Measurements from ENCODE around the gene LPIN1.
"Not testable (repeated sequence)": the region's sequence is repeated elsewhere in the genome, so short reads cannot be mapped to it uniquely, and the experiment has no call there.

The LPIN1 gene

GRCh38 chr2:11795590-11795989 is 49.2 kb downstream of the LPIN1 start:
- DNase-seq = no peak
- in situ Hi-C loops (cut with MboI; ENCODE audit: low pct_unique_long_range_greater_than_20kb, low sequenced_read_pairs) = loop anchor here (25.0 kb wide), 1 partner anchor 108 kb away; no protein-coding TSS in a partner anchor

DNA sequence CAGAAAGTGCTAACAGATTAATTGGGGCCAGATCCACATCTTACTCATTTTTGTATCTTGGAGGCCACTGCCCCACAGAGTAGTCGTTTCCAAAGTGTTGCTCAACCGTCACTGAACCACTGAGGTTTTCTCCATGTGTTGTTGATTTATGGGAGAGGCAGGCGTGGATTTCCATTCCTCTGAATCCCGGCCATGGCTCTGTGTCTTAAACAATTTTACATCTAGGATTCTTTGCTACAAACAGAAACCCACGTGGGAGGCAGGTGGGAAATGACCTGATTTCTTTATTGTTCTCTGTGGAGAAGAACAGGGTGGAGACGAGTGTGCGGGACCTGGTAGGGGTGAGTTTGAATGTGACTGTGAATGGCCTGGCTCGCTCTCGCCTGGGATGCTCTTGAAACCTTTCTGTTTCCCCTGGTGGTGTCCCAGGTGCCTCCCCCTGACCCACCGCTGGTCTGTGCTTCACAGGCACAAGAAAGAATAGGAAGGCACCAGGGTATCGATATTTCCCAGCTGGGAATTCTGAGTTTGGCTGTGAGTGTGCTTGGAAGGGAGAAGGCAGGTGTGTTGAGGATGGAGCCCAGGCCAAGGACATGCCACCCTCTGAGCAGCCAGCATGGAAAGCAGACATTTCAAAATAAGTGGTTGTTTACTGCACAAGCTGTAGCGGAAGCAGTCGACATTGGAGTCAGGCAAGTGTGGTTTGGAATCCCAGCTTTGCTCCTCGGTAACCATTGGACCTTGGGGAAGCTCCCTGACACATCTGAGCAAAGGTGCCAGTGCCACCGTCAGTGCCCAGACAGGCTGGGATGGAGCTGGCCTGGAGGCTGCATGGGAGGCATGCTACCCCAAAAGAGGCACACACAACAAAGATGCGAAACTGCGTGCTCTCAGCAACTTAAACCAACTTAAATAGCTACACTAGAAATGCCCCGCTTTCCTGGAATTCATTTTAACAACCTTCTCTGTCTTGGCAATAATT is 50.0 kb downstream of the LPIN1 start:
- in situ Hi-C loops (cut with MboI; ENCODE audit: low pct_unique_long_range_greater_than_20kb, low sequenced_read_pairs) = loop anchor here (25.0 kb wide), 1 partner anchor 109 kb away; no protein-coding TSS in a partner anchor
- DNase-seq = no peak

- no peak for DNase-seq
- in situ Hi-C loops (cut with MboI; ENCODE audit: low pct_unique_long_range_greater_than_20kb, low sequenced_read_pairs) = loop anchor here (25.0 kb wide), 1 partner anchor 111 kb away; no protein-coding TSS in a partner anchor
Observed at GRCh38 chr2:11797846-11798245, 51.4 kb downstream of the LPIN1 start.

GRCh38 chr2:11798701-11799435 is 52.4 kb downstream of the LPIN1 start:
- in situ Hi-C loops (cut with MboI; ENCODE audit: low pct_unique_long_range_greater_than_20kb, low sequenced_read_pairs) = loop anchor here (25.0 kb wide), 1 partner anchor 112 kb away; no protein-coding TSS in a partner anchor
- no peak for DNase-seq

DNA sequence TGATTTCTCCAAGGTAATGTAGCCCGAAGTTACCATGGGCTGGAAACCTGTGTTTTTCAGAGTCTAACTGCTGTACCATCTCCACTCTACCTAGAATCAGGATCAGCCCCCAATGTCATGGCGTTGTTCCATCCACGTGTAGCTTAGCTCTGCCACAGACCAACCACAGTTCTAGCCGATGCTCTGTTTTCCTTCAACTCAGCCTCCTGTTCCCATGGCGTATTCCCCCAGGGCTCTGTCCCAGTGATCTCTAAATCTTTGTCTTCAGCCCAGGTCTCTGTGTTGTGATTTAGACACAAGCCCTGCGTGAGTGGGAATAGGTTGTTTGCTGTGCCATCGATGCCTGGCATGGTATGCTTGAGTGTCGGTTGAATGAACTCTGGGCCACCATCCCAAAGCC is 53.4 kb downstream of the LPIN1 start:
- DNase-seq = no peak

GRCh38 chr2:11802782-11803191 is 56.4 kb downstream of the LPIN1 start:
- in situ Hi-C loops (cut with MboI; ENCODE audit: low pct_unique_long_range_greater_than_20kb, low sequenced_read_pairs) = no loop called here
- no peak for DNase-seq

More for the DNA sequence above, 53.4 kb downstream of the LPIN1 start:
- in situ Hi-C loops (cut with MboI; ENCODE audit: low pct_unique_long_range_greater_than_20kb, low sequenced_read_pairs) = loop anchor here (25.0 kb wide), 1 partner anchor 113 kb away; no protein-coding TSS in a partner anchor

DNA sequence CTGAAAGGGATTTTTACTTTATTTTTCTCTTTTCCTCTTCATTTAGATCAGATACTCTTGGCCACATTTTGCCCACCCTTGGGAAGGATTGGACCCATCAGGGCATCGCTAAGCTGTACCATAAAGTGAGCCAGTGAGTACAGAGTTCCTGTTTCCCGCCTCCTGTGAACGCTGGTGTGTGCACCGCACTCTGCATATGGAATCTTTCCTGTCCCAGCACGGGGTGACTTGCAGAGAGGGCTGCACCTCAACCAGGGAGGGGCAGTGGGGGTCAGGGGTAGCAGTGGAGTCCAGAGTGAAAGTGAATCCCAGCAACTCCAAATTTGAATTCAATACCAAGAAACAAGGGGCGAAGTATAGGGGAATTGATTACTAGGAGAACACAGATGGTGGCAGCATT is 58.6 kb downstream of the LPIN1 start:
- no peak for DNase-seq
- in situ Hi-C loops (cut with MboI; ENCODE audit: low pct_unique_long_range_greater_than_20kb, low sequenced_read_pairs) = no loop called here

GRCh38 chr2:11805920-11806319 is 59.5 kb downstream of the LPIN1 start:
- in situ Hi-C loops (cut with MboI; ENCODE audit: low pct_unique_long_range_greater_than_20kb, low sequenced_read_pairs) = no loop called here
- no peak for DNase-seq

GRCh38 chr2:11807156-11808015 is 61.0 kb downstream of the LPIN1 start:
- DNase-seq = no peak
- in situ Hi-C loops (cut with MboI; ENCODE audit: low pct_unique_long_range_greater_than_20kb, low sequenced_read_pairs) = no loop called here

DNA sequence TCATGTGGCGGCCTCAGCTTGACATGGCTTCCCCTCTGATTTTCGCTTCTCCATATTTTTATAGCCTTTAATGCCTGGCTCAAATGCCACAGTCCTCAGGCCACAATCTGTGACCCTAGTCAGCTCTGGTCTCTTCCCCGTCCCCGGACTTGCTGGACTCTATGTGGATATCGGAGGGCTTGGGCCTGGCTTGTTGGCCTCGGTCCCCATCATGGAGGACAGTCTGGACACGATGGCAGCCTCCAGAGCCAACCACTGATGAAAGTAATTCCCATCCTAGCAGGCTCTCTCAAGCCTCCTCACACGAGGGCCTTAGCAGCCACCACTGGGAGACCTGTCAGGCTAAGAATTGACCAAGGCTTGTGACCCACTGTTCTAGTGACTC is 61.6 kb downstream of the LPIN1 start:
- DNase-seq = no peak
- in situ Hi-C loops (cut with MboI; ENCODE audit: low pct_unique_long_range_greater_than_20kb, low sequenced_read_pairs) = no loop called here

- DNase-seq = no peak
- in situ Hi-C loops (cut with MboI; ENCODE audit: low pct_unique_long_range_greater_than_20kb, low sequenced_read_pairs) = no loop called here
Observed at GRCh38 chr2:11809586-11810236, 63.3 kb downstream of the LPIN1 start.

DNA sequence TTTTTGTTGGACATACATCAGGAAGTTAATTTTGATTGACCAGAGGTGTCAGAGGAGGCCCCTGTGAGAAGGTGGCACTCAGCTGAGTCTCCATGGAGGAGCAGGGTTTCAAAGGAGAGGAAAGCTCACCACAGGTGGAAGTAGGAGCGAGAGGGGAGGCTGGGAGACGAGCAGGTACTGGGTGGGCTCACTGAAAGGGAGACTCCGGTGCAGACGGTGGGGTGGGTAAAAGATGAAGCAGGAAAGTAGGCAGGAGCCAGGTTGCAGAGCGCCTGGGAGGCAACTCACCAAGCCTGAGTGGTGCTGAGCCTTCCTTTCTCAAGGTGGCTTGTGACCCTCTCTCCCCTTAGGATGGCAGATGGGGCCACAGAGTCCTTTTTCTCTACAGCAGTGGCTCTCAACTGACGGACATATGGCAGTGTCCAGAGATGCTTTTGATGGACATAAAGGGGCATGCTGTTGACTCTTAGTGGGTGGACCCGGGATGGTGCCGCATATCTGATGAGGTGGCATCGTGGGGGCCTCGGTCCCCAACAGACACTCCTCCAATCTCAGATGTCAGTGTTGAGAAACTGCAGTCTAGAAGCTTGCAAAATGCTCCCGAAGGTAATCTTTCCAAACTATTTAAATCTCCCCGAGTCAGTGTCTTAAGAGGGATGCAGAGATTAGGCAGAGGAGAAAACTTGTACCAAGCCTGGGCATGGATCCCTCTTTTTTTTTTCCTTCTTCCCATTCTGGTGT is 64.0 kb downstream of the LPIN1 start:
- in situ Hi-C loops (cut with MboI; ENCODE audit: low pct_unique_long_range_greater_than_20kb, low sequenced_read_pairs) = no loop called here
- DNase-seq = no peak

DNA sequence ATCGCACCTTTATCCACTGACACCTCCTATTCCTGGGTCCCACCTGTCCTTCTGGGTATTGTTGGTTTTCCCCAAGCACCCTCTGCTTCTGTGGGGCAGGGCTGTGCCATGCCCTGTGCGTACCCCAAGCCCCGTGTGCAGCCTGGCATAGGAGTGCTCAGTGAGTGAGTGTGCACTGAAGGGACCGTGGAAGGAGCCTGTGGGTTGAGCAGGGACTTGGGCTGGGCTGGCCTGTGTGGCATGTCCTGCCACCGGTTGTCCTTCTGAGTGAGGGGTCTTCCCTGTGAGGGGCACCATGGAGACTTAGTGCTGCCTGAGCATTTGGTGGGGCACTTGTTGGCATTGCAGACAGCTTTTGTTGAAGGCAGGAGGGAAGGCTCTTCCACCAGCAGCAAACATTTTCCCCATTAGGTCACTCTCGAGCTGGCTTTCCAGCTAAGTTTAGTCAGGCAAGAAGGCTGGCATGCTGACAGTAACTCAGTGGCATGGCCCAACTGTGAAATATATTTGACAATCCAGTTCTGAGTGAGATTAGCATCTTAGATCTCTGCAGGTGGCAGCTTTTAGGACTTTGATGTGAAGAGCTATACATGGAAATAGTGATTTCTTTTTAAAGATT is 64.7 kb downstream of the LPIN1 start:
- no peak for DNase-seq
- in situ Hi-C loops (cut with MboI; ENCODE audit: low pct_unique_long_range_greater_than_20kb, low sequenced_read_pairs) = no loop called here

DNA sequence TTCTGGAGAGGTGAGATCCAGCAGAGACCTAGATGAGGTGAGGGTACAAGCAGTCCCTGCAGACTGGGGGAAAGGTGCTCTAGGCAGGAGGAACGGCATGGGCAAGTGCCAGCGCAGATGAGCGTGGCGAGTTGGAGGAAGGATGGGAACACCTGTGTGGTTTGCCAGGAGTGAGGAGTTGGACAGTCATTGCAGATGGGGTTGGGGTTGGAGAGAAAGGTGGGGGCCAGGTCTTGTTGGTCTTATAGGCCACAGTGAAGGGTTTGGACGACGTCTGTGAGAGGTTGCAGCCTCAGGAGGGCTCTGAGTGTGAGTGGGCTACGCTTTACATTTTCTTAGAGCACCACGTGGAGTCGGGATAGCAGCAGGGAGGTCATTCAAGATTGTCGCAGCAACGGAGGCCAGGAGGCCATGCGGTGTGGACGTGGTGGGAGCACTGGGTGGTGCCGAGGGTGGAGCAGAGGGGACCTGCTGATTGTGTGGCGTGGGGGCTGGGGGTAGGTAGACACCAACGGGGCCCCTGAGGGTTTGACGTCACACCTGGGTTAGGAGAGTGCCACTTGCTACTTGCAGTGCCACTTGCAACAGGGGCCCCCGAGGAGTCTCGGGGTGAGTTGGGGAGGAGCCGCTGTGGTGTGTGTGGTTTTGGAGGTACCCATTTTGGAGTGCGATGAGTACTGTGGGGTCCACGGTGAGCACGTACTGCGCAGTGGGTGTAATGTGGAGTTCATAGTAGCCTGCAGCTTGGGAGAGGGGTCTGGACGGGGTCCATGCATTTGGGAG is 66.2 kb downstream of the LPIN1 start:
- in situ Hi-C loops (cut with MboI; ENCODE audit: low pct_unique_long_range_greater_than_20kb, low sequenced_read_pairs) = no loop called here
- no peak for DNase-seq

GRCh38 chr2:11813345-11813744 is 66.9 kb downstream of the LPIN1 start:
- DNase-seq; in situ Hi-C loops (cut with MboI; ENCODE audit: low pct_unique_long_range_greater_than_20kb, low sequenced_read_pairs): not testable (repeated sequence)

GRCh38 chr2:11813951-11814350 is 67.5 kb downstream of the LPIN1 start:
- DNase-seq = no peak
- in situ Hi-C loops (cut with MboI; ENCODE audit: low pct_unique_long_range_greater_than_20kb, low sequenced_read_pairs) = no loop called here

Measured in KBM-7 (cell line).